NCI-H2081 treated with DMSO at 0.1 percent for 48 hours (cell line): ENCODE data around the gene UROC1.

Experiments
- DNase-seq: peaks from one replicate; lab custom pipeline; 2025; lab: John Stamatoyannopoulos, UW

Gene UROC1

GRCh38 chr3:126494970-126495230, 22.7 kb downstream of the UROC1 start:
- no peak for DNase-seq

- no peak for DNase-seq
Measured at GRCh38 chr3:126494204-126494969, 23.2 kb downstream of the UROC1 start.

GRCh38 chr3:126493739-126494138, 23.8 kb downstream of the UROC1 start:
- DNase-seq, result no peak

- no peak for DNase-seq
Measured at GRCh38 chr3:126493051-126493450, 24.5 kb downstream of the UROC1 start.

- DNase-seq, result no peak
Measured at GRCh38 chr3:126491221-126492013, 26.2 kb downstream of the UROC1 start.

GRCh38 chr3:126490619-126491018, 27.0 kb downstream of the UROC1 start:
- DNase-seq, result no peak

GRCh38 chr3:126488886-126489569, 28.5 kb downstream of the UROC1 start:
- DNase-seq, result no peak

- DNase-seq, result no peak
Measured at GRCh38 chr3:126488185-126488584, 29.4 kb downstream of the UROC1 start.

GRCh38 chr3:126487151-126487771, 30.3 kb downstream of the UROC1 start:
- DNase-seq, result no peak

- no peak for DNase-seq
Measured at GRCh38 chr3:126486360-126486847, 31.2 kb downstream of the UROC1 start.

- DNase-seq, result no peak
Measured at GRCh38 chr3:126485956-126486355, 31.6 kb downstream of the UROC1 start.

- no peak for DNase-seq
Measured at GRCh38 chr3:126485176-126485897, 32.2 kb downstream of the UROC1 start.

- no peak for DNase-seq
Measured at GRCh38 chr3:126484662-126485061, 32.9 kb downstream of the UROC1 start.

GRCh38 chr3:126484148-126484547, 33.4 kb downstream of the UROC1 start:
- DNase-seq, result no peak

- no peak for DNase-seq
Measured at GRCh38 chr3:126483321-126483761, 34.2 kb downstream of the UROC1 start.

GRCh38 chr3:126482503-126483255, 34.9 kb downstream of the UROC1 start:
- DNase-seq, result no peak

- DNase-seq, result no peak
Measured at GRCh38 chr3:126481808-126482502, 35.6 kb downstream of the UROC1 start.

GRCh38 chr3:126480861-126481260, 36.7 kb downstream of the UROC1 start:
- DNase-seq, result no peak

- no peak for DNase-seq
Measured at GRCh38 chr3:126480206-126480605, 37.4 kb downstream of the UROC1 start.

- DNase-seq, result no peak
Measured at GRCh38 chr3:126479642-126480041, 37.9 kb downstream of the UROC1 start.
